Endothelial cell of hepatic sinusoid (primary cell): ENCODE data around the gene SLC38A5.
"Not testable (repeated sequence)": the region's sequence is repeated elsewhere in the genome, so short reads cannot be mapped to it uniquely, and the experiment has no call there.

Experiments used
- in situ Hi-C: cut with HindIII; loops from 2 replicates; pipeline ENCODE4 v1.10.0; 2017; ENCODE audit warnings: low sequenced_read_pairs

SLC38A5 gene

DNA sequence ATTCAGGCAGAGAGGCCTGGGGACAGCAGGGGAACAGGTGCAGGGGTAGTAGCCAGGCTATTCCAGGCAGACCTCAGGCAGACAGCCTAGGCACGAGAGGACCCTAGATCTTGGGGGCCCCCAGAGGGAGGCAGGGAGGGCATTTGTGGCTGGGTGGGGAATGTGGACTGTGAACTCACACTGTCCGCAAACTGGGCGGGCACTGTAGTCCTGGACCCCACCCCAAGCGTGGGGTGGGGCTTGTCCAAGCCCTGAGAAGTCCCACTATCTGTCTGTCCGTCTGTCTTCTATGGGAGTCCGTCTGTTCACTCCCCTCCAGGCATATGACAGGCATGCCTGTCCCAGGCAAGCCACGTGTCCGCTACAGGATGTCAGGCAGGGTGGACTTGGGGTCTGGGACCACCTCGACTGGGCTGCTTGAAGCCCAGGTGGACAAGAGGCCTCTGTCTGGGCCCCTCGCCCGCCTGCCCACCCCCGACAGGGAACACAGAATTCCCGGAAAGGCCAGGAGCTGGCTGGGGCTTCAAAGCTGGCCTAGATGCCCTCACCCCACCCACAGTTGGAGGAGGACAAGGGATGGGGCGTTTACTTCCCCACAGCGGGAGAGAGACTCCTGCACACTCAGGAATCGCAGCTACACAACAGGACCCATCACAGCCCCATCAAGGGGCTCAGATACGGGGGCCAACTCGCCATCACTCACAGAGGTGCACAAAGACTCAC, at the start of gene SLC38A5:
Gene SLC38A5, minus strand, starts transcription at position 151 of the 723 bp plus-strand sequence. CDS start 2,336 bp downstream, outside the sequence.
- in situ Hi-C loops: no loop called here

DNA sequence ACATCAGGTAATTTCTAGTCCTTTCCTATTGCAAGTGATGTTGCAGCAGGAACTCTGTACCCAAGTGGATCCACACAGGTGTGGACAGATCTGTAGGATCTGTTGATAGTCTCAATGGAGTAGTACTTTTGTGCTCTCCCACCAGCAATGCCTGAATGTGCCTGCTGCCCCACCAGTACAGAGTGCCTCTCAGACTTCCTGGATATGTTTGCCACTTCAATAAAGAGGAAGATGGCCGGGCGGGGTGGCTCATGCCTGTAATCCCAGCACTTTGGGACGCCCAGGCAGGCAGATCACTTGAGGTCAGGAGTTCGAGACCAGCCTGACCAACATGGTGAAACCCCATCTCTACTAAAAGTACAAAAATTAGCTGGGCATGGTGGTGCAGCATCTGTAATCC, 49.4 kb upstream of the SLC38A5 start:
- in situ Hi-C loops: not testable (repeated sequence)

DNA sequence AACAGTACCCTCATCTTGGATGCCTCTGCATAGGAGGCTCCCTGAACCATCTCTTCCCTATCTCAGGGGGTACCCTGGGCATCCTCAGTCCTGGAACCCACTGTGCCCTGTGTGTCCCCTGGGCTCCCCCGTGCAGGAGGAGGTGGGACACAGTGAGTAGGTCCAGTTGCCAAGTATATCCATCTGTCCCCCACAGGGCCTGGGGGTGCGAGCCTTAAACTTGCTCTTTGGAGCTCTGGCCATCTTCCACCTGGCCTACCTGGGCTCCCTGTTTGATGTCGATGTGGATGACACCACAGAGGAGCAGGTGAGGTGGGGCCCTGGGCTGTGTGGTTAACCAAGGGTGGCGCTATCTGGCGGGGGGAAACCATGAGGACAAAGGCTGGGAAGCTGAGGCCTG, 46.9 kb upstream of the SLC38A5 start:
- in situ Hi-C loops: no loop called here

DNA sequence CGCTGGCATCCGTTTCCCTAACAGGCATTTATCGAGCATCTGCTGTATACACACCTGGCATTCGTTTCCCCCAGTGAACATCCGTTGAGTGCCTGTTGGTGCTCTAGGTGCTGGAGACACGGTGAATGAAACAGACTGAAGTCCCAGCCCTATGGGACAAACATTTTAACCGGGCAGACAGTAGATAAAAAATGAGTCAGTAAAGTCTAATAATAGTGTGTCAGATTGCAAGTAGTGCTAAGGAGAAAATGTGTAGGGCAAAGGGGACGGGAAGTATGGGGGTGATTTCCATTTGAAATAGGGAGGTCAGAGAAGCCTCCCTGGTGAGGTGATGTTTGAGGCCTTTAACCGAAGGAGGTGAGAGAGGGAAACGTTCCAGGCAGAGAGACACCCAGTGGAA, 46.2 kb upstream of the SLC38A5 start:
- in situ Hi-C loops: no loop called here

DNA sequence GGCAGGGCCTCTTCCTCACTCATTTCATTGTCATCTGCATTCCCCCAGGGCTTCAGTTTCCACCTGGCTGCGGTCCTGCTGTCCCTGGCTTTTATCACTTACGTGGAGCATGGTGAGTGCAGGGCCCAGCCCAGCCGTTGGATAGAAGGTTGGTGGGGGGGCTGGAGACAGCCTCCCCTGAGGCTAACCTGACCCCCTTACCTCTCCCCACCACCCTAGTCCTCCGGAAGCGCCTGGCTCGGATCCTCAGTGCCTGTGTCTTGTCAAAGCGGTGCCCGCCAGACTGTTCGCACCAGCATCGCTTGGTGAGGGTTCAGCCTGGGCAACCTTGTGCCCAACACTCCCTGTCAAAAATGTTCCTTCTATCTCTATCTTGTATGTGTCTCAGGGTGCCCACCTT, 45.8 kb upstream of the SLC38A5 start:
- in situ Hi-C loops: no loop called here

DNA sequence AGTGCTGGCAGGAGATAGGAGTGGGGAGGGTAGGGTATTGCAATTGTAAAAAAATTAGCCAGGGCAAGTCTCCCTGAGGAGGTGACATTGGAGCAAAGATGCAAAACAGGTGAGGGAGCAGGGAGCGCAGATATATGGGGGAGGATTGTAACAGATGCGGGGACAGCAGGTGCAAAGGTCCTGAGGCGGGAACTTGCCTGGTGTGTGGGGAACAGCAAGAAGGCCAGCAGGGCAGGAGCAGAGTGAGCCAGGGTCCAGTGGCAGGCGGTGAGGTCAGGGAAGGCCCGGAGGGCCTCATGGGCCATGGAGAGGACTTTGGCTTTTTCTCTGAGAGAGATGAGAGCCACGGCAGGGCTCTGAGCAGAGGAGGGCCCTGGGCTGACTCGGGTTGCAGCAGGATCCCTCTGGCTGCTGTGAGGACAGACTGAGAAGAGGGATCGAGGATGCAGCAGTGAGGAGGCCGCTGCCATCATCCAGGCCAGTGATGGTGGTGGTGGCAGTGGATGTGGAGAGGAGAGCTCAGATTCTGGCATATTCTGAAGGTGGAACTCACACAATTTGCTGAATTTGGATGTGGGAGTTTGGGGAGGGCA, 44.9 kb upstream of the SLC38A5 start:
- in situ Hi-C loops: no loop called here

DNA sequence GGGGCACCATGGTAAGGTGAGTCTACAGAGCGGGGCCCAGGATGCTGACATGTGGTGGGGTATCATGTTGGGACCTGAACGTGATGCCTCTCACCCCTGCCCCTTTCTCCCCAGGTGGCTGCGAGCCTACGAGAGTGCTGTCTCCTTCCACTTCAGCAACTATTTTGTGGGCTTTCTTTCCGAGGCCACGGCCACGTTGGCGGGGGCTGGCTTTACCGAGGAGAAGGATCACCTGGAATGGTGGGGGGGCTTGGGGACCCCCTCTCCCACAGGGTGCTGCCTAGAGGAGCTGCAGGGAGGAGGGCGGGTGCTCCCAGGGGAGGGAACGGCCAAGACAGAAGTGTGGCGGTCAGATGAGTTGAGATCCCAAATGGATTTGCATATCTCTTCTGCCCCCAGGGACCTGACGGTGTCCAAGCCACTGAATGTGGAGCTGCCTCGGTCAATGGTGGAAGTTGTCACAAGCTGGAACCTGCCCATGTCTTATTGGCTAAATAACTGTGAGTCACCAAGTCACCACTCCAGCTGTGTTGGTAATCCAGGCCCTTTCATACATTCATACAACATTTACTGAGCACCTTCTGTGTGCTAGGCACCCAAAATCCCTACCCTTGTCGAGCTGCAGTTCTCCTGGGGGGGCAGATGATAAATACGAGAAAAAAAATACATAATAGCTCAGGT, 44.2 kb upstream of the SLC38A5 start:
- in situ Hi-C loops: no loop called here

DNA sequence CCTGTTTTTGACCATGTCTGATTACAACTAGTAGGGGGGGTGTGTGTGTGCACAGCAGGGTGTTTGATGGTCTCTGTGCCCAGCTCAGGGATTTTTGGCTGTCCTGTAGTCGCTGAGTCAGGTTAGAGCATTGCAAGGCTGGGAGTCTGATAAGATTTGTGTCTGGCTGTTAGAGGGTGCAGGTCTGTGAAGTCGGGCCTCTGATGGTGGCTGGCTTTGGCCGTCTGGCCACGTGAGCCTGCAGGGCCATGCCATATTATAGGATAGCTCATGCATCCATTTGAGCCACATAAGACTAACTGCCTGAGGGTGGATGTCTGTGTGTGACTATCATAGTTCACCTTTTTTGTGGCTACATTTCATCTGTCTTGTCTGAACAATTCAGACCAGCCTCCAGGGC, 43.6 kb upstream of the SLC38A5 start:
- in situ Hi-C loops: no loop called here

DNA sequence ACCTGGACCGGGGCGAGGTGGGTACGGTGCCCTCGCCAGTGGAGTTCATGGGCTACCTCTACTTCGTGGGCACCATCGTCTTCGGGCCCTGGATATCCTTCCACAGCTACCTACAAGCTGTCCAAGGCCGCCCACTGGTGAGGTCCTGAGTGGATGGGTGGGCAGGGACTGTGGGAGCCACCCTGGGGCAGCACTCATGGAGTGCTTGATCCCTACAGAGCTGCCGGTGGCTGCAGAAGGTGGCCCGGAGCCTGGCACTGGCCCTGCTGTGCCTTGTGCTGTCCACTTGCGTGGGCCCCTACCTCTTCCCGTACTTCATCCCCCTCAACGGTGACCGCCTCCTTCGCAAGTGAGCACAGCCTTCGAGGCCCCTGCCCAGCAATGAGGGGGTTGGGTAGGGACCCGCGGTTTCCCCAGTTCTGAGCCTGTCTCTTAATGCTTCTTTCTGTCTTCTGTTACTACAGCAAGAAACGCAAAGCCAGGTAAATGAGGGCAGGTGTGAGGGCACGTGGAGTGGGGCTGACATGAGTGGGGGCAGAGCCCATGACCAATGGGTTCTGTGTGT, 42.4 kb upstream of the SLC38A5 start:
- in situ Hi-C loops: no loop called here

DNA sequence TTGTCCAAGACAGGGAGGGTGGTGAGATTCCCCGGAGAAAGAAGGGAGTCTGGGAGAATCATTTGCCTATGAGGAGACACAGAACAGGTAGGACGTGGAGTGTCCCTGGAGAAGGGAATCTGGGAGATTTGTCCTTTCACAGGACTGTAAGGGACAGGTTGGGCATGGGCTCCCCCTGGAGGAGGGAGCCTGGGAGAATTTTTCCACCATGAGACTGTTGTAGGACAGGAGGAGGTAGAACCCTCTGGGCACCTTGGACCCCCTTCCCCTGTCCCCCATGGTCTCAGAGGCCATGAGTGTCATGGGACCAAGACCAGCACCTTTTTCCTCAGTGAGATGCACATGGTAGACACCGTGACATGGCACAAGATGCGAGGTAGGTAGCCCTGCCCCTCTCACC, 41.5 kb upstream of the SLC38A5 start:
- in situ Hi-C loops: no loop called here

DNA sequence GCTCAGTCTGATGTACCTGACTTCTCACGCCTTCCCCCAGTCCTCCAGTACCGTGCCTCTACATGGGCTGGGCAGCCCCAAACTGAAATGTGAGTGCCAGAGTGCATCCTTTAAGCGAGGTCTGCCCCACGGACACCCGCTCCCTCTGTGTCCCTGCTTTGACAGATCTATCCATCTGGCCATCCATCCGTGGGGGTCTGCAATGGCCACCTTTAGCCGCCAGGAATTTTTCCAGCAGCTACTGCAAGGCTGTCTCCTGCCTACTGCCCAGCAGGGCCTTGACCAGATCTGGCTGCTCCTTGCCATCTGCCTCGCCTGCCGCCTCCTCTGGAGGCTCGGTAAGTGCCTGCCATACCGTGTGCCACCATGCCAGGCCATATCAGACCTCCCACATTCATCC, 39.6 kb upstream of the SLC38A5 start:
- in situ Hi-C loops: no loop called here

DNA sequence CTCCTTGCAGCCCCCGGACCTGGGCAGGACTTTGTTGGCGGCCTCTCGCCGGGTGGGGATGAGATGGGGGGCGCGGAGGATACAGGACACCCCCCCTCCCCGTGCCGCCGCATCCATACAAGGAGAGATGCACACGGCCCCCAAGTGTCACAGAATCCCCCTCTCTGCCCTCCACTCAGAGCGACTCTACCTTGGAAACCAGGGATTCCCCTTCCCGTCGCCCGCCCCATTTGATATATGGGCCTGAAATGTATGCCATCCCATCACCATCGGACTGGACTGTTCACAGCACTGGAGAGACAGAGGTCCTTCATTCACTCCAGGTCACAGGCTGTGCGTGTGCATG, 39.2 kb upstream of the SLC38A5 start:
- in situ Hi-C loops: no loop called here

DNA sequence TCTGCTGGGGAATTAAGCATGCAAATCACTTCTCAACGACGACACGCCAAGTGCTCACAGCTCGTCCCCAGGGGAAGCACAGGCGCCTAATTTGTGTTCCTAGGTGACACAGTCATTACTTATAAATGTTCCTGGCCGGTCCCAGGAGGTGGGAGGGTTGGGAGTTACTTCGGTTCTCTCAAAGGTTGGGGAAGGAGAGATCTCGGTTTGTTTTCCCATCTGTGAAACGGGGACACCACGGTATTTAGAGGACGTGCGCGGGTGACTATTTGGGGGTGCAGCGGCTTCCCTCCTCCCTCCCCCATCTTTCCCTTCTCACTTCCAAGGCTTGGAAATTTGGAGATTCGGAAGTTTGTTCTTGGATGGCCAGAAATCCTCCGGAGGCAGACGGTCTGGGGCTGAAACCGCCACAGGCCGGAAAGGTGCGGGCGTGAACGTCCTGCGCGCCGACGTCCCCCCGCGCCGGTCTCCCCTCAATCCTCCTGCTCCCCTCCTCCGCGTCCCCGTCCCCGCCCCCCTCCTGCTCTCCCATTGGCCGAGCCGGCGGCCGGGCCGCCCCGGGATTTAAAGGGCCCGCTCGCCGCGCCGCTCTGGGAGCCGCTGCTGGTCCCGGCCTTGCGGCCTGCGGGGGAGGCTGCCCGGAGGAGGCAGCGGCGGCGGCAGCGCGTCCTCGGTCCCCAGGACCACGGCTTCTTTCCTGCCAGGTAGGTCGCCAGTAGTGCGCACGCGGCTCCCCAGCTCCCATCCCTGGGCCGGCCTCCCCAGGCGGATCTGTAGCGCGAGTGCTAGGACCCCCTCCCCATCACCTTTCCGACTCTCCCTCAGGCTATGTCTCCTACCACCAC, 38.6 kb upstream of the SLC38A5 start, which contains the start of gene PORCN:
Gene PORCN, plus strand, starts transcription at position 593 of the 845 bp plus-strand sequence. CDS start 829 bp downstream, outside the sequence.
- in situ Hi-C loops: no loop called here

DNA sequence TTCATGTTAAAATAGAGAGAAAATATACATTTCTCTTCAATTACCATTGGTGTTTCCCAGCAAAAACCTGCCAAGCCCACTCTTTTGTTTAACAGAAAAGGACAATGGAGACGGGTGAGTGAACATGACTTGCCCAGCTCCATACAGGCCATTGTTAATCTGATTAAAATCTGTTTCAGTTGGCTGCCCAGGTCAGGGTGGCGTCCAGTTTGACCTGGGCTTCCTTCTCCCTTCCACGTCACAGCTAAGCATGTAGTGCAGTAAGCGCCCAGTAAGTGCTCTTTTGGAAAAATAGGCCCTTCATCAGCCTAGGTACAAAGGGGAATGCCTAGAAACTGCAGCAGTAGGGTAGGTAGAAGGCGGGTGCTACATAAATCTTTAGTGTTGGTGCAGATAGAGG, 37.2 kb upstream of the SLC38A5 start:
- in situ Hi-C loops: no loop called here

DNA sequence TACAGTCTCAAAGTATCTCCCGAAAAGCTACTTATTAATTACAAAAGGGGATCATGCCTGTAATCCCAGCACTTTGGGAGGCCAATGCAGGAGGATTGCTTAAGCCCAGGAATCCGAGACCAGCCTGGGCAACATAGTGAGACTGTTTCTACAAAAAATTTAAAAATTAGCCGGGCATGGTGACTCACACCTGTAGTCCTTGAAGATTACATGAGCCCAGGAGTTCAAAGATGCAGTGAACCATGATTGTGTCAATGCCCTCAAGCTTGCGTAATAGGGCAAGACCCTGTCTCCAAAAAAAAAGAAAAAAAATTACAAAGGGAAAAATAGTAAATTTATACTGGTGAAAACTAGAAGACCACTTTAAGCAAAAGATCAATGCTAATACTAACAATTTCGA, 35.4 kb upstream of the SLC38A5 start:
- in situ Hi-C loops: no loop called here

DNA sequence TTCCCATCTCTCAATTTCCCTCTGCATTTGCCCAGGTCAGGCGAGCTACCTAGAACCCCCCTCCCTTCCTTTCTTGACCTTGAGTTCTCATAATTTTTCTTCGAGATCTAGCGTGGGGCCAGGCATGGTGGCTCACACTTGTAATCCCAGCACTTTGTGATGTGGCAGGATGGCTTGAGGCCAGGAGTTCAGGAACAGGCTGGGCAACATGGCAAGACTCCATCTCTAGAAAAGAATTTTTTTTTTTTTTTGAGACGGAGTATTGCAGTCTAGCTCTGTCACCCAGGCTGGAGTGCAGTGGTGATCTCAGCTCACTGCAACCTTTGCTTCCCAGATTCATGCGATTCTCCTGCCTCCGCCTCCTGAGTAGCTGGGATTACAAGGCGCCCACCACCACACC, 34.2 kb upstream of the SLC38A5 start:
- in situ Hi-C loops: no loop called here

DNA sequence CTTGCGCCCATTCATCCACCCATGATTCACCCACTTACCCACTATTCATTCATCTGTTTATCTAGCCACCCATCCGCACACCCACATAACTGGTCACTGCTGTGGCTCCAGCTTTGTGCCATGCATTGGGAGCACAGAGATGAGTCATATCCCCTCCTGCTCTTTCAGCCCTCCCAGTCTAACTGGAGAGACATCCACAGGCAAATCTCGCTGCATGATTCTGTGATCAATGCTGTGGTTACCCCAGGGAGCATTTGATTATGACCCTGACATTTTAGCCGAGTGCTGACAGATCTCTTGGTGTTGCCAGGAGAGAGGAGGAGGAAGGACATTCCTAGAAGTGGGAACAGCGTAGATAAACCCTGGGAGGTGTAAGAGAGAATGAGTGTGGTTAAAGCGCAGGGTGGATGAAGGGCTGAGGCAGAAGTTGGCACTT, 28.3 kb upstream of the SLC38A5 start:
- in situ Hi-C loops: no loop called here

DNA sequence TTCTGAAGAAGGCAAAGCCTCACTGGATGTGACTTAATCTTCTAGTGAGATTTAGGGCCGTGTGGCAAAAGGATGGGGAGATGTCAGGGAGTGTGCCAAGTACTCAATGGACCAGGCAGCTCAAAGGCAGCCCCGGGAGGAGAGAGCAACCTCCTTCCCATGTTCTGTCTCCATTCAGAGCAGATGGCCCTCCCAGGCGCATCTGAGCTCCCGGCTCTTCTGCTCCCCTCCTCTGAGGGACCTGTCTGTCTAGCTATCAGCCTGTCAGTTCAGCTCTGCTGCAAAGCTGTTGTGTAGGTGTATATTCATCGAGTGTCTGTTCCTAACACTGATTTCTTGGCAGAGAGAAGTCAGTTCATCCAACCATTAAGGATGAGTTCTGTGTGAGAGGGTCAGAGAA, 27.8 kb upstream of the SLC38A5 start:
- in situ Hi-C loops: no loop called here

DNA sequence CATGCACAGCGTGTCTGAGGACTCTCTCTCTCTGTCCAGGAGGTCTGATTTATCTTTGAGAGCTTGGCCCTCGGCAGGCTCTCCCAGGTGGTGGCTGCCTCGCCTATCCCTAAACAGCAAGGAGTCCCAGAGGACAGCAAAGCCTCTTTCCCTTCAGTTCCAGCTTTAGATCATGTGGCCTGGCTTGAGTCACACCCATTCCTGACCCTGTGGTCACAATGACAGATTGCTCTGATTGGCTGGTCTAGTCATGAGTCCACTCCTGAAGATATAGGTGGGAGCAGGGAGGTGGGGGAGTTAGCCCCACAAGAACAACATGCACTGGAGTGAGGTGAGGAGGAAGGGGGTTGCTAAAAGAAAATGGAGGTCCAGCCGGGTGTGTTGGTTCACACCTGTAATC, 26.6 kb upstream of the SLC38A5 start:
- in situ Hi-C loops: no loop called here

DNA sequence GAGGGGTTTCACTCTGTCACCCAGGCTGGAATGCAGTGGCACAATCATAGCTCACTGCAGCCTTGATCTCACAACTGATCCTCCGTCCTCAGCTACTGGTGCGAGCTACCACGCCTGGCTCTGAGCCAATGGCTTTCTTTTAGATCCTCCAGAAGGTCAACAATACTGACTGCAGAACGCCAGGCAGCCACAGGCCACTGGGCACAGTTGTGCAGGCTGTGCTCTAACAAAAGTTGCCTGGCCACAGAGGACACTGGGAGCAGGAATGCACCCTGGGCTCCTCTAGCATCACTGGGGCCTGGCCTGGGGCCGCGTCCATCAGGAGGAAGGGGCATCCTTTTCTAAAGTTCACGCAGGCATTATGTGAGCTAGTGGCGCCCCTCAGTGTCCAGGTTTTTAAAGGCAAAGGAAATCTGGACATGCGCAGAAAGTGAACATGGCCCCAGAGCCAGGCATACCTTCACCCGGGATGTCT, 23.9 kb upstream of the SLC38A5 start:
- in situ Hi-C loops: no loop called here
